B cell (primary cell): ENCODE data around the gene TMEM163. TPM values are rescaled to one million over a fixed set of nuclear protein-coding genes. Genes with fewer than 3 reads are reported as not detected.

Source experiments
- ATAC-seq: fragments of 200-7000 bp; cut with Tn5 transposase; one replicate; pipeline ENCODE4 v1.10.0; 2021; ENCODE audit warnings: low read depth, mild to moderate bottlenecking, moderate number of reproducible peaks, moderate library complexity
- CTCF ChIA-PET: fragments of 350-600 bp; sonication (Branson Sonifier 250); formaldehyde crosslinking; loops from one replicate; lab custom pipeline; 2021; ENCODE audit warnings: antibody characterized with exemption, inconsistent platforms; lab: Charles Lee
- POLR2A ChIA-PET: fragments of 350-600 bp; sonication (Branson Sonifier 250); formaldehyde crosslinking; loops from one replicate; lab custom pipeline; 2021; ENCODE audit warnings: antibody characterized with exemption; lab: Charles Lee
- DNase-seq: peaks from one replicate; pipeline ENCODE4 v3.0.0; 2013
- H2AFZ ChIP-seq: 2 replicates; pipeline ENCODE4 v1.6.1; 2012; ENCODE audit warnings: mild to moderate bottlenecking, low read depth, low read length; ENCODE audit not compliant: insufficient read depth, poor library complexity, severe bottlenecking
- H3K27ac ChIP-seq, 2 donors: 1 replicate in 1 of 2; 2 replicates in 1 of 2; pipeline ENCODE4 v1.5.1; 2012 to 2013; ENCODE audit warnings: low read length in 2 of 2, mild to moderate bottlenecking in 2 of 2, moderate library complexity in 1 of 2
- H3K27me3 ChIP-seq, 4 experiments: fragments of 200-600 bp in 1 of 4; sonication (generic) in 1 of 4; replicated peaks in 1 of 4; 1 replicate in 2 of 4; 2 replicates in 2 of 4; pipeline versions ENCODE4 v1.6.1 to v1.7.0; 2013 to 2016; ENCODE audit warnings: low read length in 3 of 4, mild to moderate bottlenecking in 2 of 4, mixed read lengths in 1 of 4, moderate library complexity in 1 of 4; ENCODE audit not compliant: insufficient read depth in 4 of 4, control insufficient read depth in 3 of 4; ENCODE audit errors: control extremely low read depth in 1 of 4
- H3K36me3 ChIP-seq, 2 experiments: replicated peaks in 1 of 2; 1 replicate in 1 of 2; 2 replicates in 1 of 2; pipeline versions ENCODE4 v1.6.1 to v1.7.1; 2013; ENCODE audit warnings: low read length in 1 of 2; ENCODE audit not compliant: insufficient read depth in 2 of 2, control insufficient read depth in 1 of 2; ENCODE audit errors: control extremely low read depth in 1 of 2, extremely low read depth in 1 of 2
- H3K4me1 ChIP-seq, 2 donors: fragments of 200-600 bp in 1 of 2; sonication (generic) in 1 of 2; 1 replicate in 1 of 2; 2 replicates in 1 of 2; pipeline versions ENCODE4 v1.5.1 to v1.6.1; 2013 to 2017; ENCODE audit warnings: low read length in 2 of 2; ENCODE audit not compliant: control insufficient read depth in 2 of 2, insufficient read depth in 2 of 2
- H3K4me2 ChIP-seq: replicated peaks from 2 replicates; pipeline ENCODE3; 2012; ENCODE audit warnings: mild to moderate bottlenecking, low read depth, low read length; ENCODE audit not compliant: poor library complexity, severe bottlenecking
- H3K4me3 ChIP-seq, 5 experiments: fragments of 200-600 bp in 1 of 5; sonication (generic) in 1 of 5; 1 replicate in 3 of 5; 2 replicates in 2 of 5; pipeline versions ENCODE4 v1.5.1 to v1.7.0; 2011 to 2016; ENCODE audit warnings: low read length in 4 of 5, mild to moderate bottlenecking in 4 of 5, low read depth in 2 of 5, control low read depth in 1 of 5, moderate library complexity in 1 of 5; ENCODE audit not compliant: insufficient read depth in 1 of 5; ENCODE audit errors: control extremely low read depth in 1 of 5, extremely low read depth in 1 of 5
- H3K79me2 ChIP-seq: fragments of 200-600 bp; sonication (generic); one replicate; pipeline ENCODE4 v1.6.0; 2016; ENCODE audit warnings: low read length; ENCODE audit not compliant: control insufficient read depth, insufficient read depth
- H3K9ac ChIP-seq: fragments of 200-600 bp; sonication (generic); 2 replicates; pipeline ENCODE4 v1.6.1; 2017; ENCODE audit warnings: mild to moderate bottlenecking, low read length, moderate library complexity
- H3K9me3 ChIP-seq, 3 donors: one replicate each; pipeline versions ENCODE4 v1.6.1 to v1.7.1; 2013; ENCODE audit warnings: low read length in 2 of 3; ENCODE audit not compliant: control insufficient read depth in 2 of 3, insufficient read depth in 1 of 3; ENCODE audit errors: control extremely low read depth in 1 of 3
- H4K20me1 ChIP-seq: 2 replicates; pipeline ENCODE4 v1.6.0; 2012; ENCODE audit warnings: mild to moderate bottlenecking, low read length; ENCODE audit not compliant: insufficient read depth, control insufficient read depth, poor library complexity, severe bottlenecking
- H3K27ac Mint-ChIP-seq: one replicate; pipeline ENCODE4 v1.8.0; 2021; ENCODE audit warnings: mixed read lengths
- H3K27me3 Mint-ChIP-seq: one replicate; pipeline ENCODE4 v1.8.0; 2021; ENCODE audit warnings: mixed read lengths
- H3K4me1 Mint-ChIP-seq: one replicate; pipeline ENCODE4 v1.8.0; 2021; ENCODE audit warnings: mixed read lengths
- H3K4me3 Mint-ChIP-seq: one replicate; pipeline ENCODE4 v1.8.0; 2021; ENCODE audit warnings: mixed read lengths
- H3K9me3 Mint-ChIP-seq: one replicate; pipeline ENCODE4 v1.8.0; 2022; ENCODE audit warnings: mixed read lengths; ENCODE audit not compliant: insufficient read depth
- CTCF ChIP-seq: fragments of 200-600 bp; IDR thresholded peaks from one replicate; pipeline ENCODE4 v1.8.0; 2022; ENCODE audit warnings: antibody characterized with exemption, mild to moderate bottlenecking
- EZH2 ChIP-seq: IDR thresholded peaks from 2 replicates; pipeline ENCODE4 v1.6.1; 2012; ENCODE audit warnings: borderline replicate concordance, low read depth, mild to moderate bottlenecking, moderate library complexity, low read length; ENCODE audit not compliant: insufficient read depth, poor library complexity, severe bottlenecking
- WGBS: methylation state at CpG from one replicate; pipeline ENCODE4 v1.1.5; 2013; ENCODE audit warnings: missing lambda C conversion rate; ENCODE audit not compliant: insufficient coverage; 5-methylcytosine and 5-hydroxymethylcytosine counted together
- intact Hi-C: fragments of 100-400 bp; cut with micrococcal nuclease; formaldehyde crosslinking; loops from one replicate; pipeline ENCODE4 v1.10.0; 2022
- polyA plus RNA-seq: library from polyadenylated mRNA; depleted of rRNA; stranded (reverse); fragments of >200 nt; gene quantifications from 2 replicates; pipeline ENCODE4 v1.2.3, GENCODE V29; 2012
- total RNA-seq, 2 donors: library from RNA; stranded (reverse); fragments of 120-200 nt in 1 of 2; gene quantifications; 1 replicate in 1 of 2; 2 replicates in 1 of 2; pipeline versions ENCODE4 v1.2.3 to v1.2.4, GENCODE V29; 2013 to 2022

The TMEM163 gene
- total and polyA plus RNA-seq, 2 donors (not counting 1 experiment from before 2014, with no cell fraction given): 2.6 to 5.6 TPM

GRCh38 chr2:134515137-134515536 lies 203.7 kb downstream of the TMEM163 start:
- intact Hi-C loops: no loop called here
- no peak overlapping the region for H3K9ac ChIP-seq
- no peak overlapping the region for H3K27ac ChIP-seq
- no peaks in the 10 kb centered on the region for H3K79me2 ChIP-seq
- H3K4me2 ChIP-seq: no peak overlapping the region
- H3K4me1 ChIP-seq: no peaks in the 10 kb centered on the region
- ChIA-PET CTCF (no interaction called here), POLR2A (no interaction called here)
- 100% methylated on average over 2 of the region's 5 CpGs for WGBS
- H3K4me3 ChIP-seq: no peak overlapping the region
- H3K36me3 ChIP-seq: no peaks in the 10 kb centered on the region
- Mint-ChIP-seq H3K27me3 (no peaks in the 10 kb centered on the region), H3K4me1 (no peaks in the 10 kb centered on the region), H3K9me3 (no peaks in the 10 kb centered on the region), H3K4me3 (no peak overlapping the region), H3K27ac (no peak overlapping the region)
- TF ChIP-seq CTCF: no peak
- TF ChIP-seq EZH2: no peak
- H2AFZ ChIP-seq: no peak overlapping the region
- H3K9me3 ChIP-seq: no peaks in the 10 kb centered on the region
- ATAC-seq (no peak), DNase-seq (no peak)
- H3K27me3 ChIP-seq: no peaks in the 10 kb centered on the region
- no peaks in the 10 kb centered on the region for H4K20me1 ChIP-seq

- Histone ChIP-seq H3K36me3 (no peaks in the 10 kb centered on the region), H3K9ac (no peak overlapping the region), H3K4me3 (no peak overlapping the region), H3K9me3 (no peaks in the 10 kb centered on the region), H3K27ac (no peak overlapping the region), H3K27me3 (no peaks in the 10 kb centered on the region), H3K79me2 (no peaks in the 10 kb centered on the region), H4K20me1 (no peaks in the 10 kb centered on the region), H3K4me1 (no peaks in the 10 kb centered on the region), H3K4me2 (no peak overlapping the region), H2AFZ (no peak overlapping the region)
- CTCF ChIA-PET: interaction anchor here (1.0 kb wide), 1 partner anchor 46 kb away, joined by 3 read pairs; no protein-coding TSS in a partner anchor
- H3K27me3 Mint-ChIP-seq: no peaks in the 10 kb centered on the region
- ATAC-seq (no peak), DNase-seq (no peak)
- POLR2A ChIA-PET: no interaction called here
- H3K4me1 Mint-ChIP-seq: no peaks in the 10 kb centered on the region
- 97% methylated on average over 4 of the region's 5 CpGs for WGBS
- intact Hi-C loops: no loop called here
- H3K9me3 Mint-ChIP-seq: no peaks in the 10 kb centered on the region
- TF ChIP-seq EZH2 (no peak), CTCF (no peak)
- no peak overlapping the region for H3K4me3 Mint-ChIP-seq
- H3K27ac Mint-ChIP-seq: no peak overlapping the region
Measured at GRCh38 chr2:134513465-134513804, 205.4 kb downstream of the TMEM163 start.
